Duodenal mucosa (tissue), 2 donors: ENCODE data around the gene TMEM94.

Experiments
- H3K27ac ChIP-seq: one replicate; pipeline ENCODE4 v1.7.0; 2013; ENCODE audit warnings: low read depth, low read length
- H3K27me3 ChIP-seq, 2 donors: one replicate each; pipeline ENCODE4 v1.7.0; 2013; ENCODE audit warnings: low read length in 2 of 2, control low read depth in 1 of 2; ENCODE audit not compliant: insufficient read depth in 2 of 2, control insufficient read depth in 1 of 2
- H3K36me3 ChIP-seq, 2 donors: one replicate each; pipeline ENCODE4 v1.7.0; 2013; ENCODE audit warnings: low read length in 2 of 2, control low read depth in 1 of 2; ENCODE audit not compliant: insufficient read depth in 2 of 2, control insufficient read depth in 1 of 2
- H3K4me1 ChIP-seq, 2 donors: one replicate each; pipeline ENCODE4 v1.7.0; 2013; ENCODE audit warnings: low read length in 2 of 2, control low read depth in 1 of 2; ENCODE audit not compliant: insufficient read depth in 2 of 2, control insufficient read depth in 1 of 2
- H3K4me3 ChIP-seq, 2 donors: one replicate each; pipeline ENCODE4 v1.7.0; 2013; ENCODE audit warnings: low read length in 2 of 2, low read depth in 1 of 2
- H3K9ac ChIP-seq, 2 donors: one replicate each; pipeline ENCODE4 v1.7.0; 2013; ENCODE audit warnings: low read length in 2 of 2, low read depth in 1 of 2
- H3K9me3 ChIP-seq, 2 donors: one replicate each; pipeline ENCODE4 v1.7.0; 2013; ENCODE audit warnings: low read length in 2 of 2, control low read depth in 1 of 2; ENCODE audit not compliant: control insufficient read depth in 1 of 2

TMEM94 gene

DNA sequence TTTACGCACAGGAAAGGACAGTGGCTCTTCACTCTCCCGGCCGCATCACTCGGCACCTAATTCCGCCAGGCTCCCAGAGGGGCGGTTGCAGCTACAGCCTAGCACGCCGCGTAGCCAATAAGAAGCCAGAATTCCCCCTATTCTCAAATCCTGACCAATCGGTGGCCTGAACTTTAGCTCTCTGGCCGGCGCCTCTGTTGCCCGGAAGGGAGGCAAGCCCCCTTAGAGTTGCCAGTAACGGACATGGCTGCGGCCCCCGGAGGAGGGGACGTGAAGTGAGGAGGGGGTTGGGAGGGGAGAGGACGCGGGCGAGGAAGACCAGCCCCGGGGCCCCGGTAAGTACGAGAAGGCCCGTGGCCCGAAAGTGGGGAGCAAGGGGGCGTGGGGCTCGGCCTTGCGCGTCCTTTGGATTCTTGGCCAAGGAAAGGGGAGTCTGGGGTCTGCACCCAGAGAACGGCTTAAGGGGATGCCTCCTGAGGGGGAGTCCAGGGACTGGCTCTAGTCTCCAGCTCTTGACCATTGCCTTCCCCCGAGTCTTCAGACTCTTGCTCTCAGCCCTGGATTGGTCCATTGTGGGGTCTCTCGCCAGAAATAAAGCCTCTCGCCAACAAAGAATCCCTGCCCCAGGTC is at the start of gene TMEM94:
TSS of gene TMEM94 (plus strand) at position 219 of the 630 bp plus-strand sequence. CDS start 15,271 bp downstream, outside the sequence.
- Histone ChIP-seq H3K27me3 (no peaks in the 10 kb centered on the region), H3K9me3 (no peaks in the 10 kb centered on the region), H3K4me1 (peaks cover 25 to 39% of the 10 kb centered on the region in 2 donors), H3K9ac (peak within 1 kb of the TSS; percentile 93 to 99), H3K27ac (peak within 1 kb of the TSS; percentile 80), H3K36me3 (no peaks in the 10 kb centered on the region), H3K4me3 (peak within 1 kb of the TSS; percentile 95 to 100)

DNA sequence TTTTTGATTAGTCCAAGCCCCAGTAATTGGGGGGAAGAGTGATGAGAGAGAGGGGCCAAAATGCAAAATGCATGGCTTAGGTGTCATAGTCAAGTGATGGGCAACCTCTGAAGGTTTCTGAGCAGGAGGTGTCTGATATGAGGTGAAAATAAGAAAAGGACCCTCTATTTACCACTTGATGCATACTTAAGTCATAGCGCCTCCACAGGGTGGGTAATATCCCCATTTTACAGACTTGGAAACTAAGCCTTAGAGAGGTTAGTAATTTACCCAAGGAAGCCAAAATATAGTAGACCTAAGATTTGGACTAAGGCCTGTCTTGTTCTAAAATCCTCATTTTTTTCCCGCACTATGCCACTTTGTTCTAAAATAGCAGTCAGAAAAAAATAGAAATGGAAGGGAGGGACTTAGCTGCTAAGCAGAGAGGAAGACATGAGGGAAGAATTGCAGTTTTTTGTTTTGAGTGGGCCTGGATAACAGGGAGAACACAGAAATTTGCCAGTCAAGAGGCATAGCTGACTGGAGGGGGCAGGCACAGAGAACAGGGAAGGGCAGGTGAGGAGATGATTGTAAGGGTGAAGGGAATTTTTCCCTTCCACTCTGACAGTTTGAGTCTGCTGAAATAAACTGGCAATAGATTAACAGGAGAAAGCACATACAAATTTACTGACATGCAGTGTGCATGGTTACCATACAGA is 48.6 kb upstream of the TMEM94 start:
- Histone ChIP-seq H3K36me3 (no peaks in the 10 kb centered on the region), H3K27ac (no peak overlapping the region), H3K9ac (no peak overlapping the region), H3K4me3 (no peak overlapping the region), H3K27me3 (no peaks in the 10 kb centered on the region), H3K9me3 (no peaks in the 10 kb centered on the region), H3K4me1 (peaks cover 8 to 9% of the 10 kb centered on the region in 2 donors)

GRCh38 chr17:75410141-75410540 is 46.3 kb upstream of the TMEM94 start:
- Histone ChIP-seq H3K4me3 (no peak overlapping the region), H3K9me3 (no peaks in the 10 kb centered on the region), H3K27me3 (no peaks in the 10 kb centered on the region), H3K9ac (no peak overlapping the region), H3K4me1 (peaks cover 8 to 9% of the 10 kb centered on the region in 2 donors), H3K27ac (no peak overlapping the region), H3K36me3 (no peaks in the 10 kb centered on the region)

DNA sequence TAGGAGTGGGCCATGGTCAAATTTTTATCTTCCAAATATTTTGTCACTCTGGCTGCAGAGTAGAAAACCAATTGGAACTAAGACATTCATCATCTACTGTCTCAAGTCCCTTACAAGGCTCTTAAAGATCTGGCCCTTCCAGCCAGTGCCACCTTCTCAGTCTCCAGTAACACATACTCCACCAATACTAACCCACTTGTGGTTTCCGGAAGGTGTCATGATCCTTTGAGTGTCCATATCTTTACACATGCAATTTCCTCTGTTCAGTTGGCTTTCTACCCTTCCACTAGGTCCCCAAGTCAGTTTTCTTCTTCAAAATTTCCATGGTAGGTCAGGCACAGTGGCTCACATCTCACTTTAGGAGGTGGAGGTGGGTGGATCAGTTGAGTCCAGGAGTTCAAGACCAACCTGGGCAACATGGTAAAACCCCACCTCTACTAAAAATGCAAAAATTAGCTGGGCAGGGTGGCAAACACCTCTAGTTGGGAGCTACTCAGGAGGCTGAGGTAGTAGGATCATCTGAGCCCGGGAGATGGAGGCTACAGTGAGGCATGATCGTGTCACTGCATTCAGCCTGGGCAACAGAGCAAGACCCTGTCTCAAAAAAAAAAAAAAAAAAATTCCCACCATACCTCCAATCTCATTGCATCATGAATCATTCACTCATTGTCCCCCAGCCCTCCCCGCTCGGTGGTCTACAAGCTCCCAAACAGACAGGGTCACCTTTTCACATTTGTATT is 44.9 kb upstream of the TMEM94 start:
- Histone ChIP-seq H3K9ac (no peak overlapping the region), H3K27me3 (no peaks in the 10 kb centered on the region), H3K36me3 (no peaks in the 10 kb centered on the region), H3K4me3 (no peak overlapping the region), H3K4me1 (peaks cover 3% of the 10 kb centered on the region in 2 donors), H3K27ac (no peak overlapping the region), H3K9me3 (no peaks in the 10 kb centered on the region)

- H3K36me3 ChIP-seq = no peaks in the 10 kb centered on the region
- H3K4me1 ChIP-seq = peaks cover 0 to 4% of the 10 kb centered on the region in 2 donors
- H3K27ac ChIP-seq = no peak overlapping the region
- H3K27me3 ChIP-seq = no peaks in the 10 kb centered on the region
- H3K4me3 ChIP-seq = no peak overlapping the region
- no peaks in the 10 kb centered on the region for H3K9me3 ChIP-seq
- H3K9ac ChIP-seq = no peak overlapping the region
These were observed 43.7 kb upstream of the TMEM94 start for GRCh38 chr17:75412455-75413317.

DNA sequence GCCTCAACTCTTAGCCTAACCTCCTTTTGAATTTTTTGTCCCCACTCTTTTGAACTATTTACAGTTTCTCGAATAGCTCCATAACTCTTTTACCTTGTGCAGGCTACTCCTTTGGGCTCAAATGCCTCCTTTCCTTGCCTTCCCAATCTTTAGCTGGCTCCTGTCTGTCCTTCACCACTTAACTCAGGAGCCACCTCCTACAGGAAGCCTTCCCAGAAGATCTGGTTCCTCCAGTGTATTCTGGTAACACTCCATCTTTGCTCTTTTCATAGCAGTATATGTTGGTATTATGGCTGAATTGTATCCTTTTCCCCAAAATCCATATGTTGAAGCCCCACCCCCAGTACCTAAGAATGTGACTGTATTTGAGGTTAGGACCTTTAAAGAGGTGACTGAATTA is 41.9 kb upstream of the TMEM94 start:
- Histone ChIP-seq H3K9ac (no peak overlapping the region), H3K9me3 (no peaks in the 10 kb centered on the region), H3K27me3 (no peaks in the 10 kb centered on the region), H3K36me3 (no peaks in the 10 kb centered on the region), H3K4me1 (peaks cover 0 to 4% of the 10 kb centered on the region in 2 donors), H3K27ac (no peak overlapping the region), H3K4me3 (no peak overlapping the region)

- H3K9me3 ChIP-seq = no peaks in the 10 kb centered on the region
- no peaks in the 10 kb centered on the region for H3K36me3 ChIP-seq
- H3K9ac ChIP-seq = no peak overlapping the region
These were observed 40.4 kb upstream of the TMEM94 start for GRCh38 chr17:75416006-75416405.

GRCh38 chr17:75417054-75417580 is 39.3 kb upstream of the TMEM94 start:
- Histone ChIP-seq H3K27ac (no peak overlapping the region), H3K36me3 (no peaks in the 10 kb centered on the region), H3K4me3 (no peak overlapping the region)

More at GRCh38 chr17:75416006-75416405, 40.4 kb upstream of the TMEM94 start:
- Histone ChIP-seq H3K4me3 (no peak overlapping the region), H3K27me3 (no peaks in the 10 kb centered on the region), H3K27ac (no peak overlapping the region), H3K4me1 (peaks cover 0 to 4% of the 10 kb centered on the region in 2 donors)

GRCh38 chr17:75418531-75418930 is 37.9 kb upstream of the TMEM94 start:
- Histone ChIP-seq H3K36me3 (no peaks in the 10 kb centered on the region), H3K4me3 (no peak overlapping the region), H3K27ac (no peak overlapping the region), H3K9me3 (no peaks in the 10 kb centered on the region), H3K27me3 (no peaks in the 10 kb centered on the region), H3K4me1 (peaks cover 0 to 4% of the 10 kb centered on the region in 2 donors), H3K9ac (no peak overlapping the region)

More at GRCh38 chr17:75417054-75417580, 39.3 kb upstream of the TMEM94 start:
- Histone ChIP-seq H3K9me3 (no peaks in the 10 kb centered on the region), H3K27me3 (no peaks in the 10 kb centered on the region), H3K9ac (no peak overlapping the region), H3K4me1 (peaks cover 0 to 4% of the 10 kb centered on the region in 2 donors)
